Stimulated activated CD4-positive, alpha-beta T cell treated with anti-CD3 and anti-CD28 coated beads, TNF-alpha, amount 100 ng/mL, for 4 hours (primary cell): ENCODE measurements around the gene NDUFA5.
"Not testable (repeated sequence)": the region's sequence is repeated elsewhere in the genome, so short reads cannot be mapped to it uniquely, and the experiment has no call there.

ENCODE experiments used
- DNase-seq, 3 experiments: peaks; one replicate each; pipeline ENCODE4 v3.0.0-alpha.2; 2020; ENCODE audit warnings: low read depth in 3 of 3

The NDUFA5 gene

GRCh38 chr7:123557016-123557397 is 611 bp downstream of the NDUFA5 start:
- no peak for DNase-seq

- DNase-seq, result no peak
Observed at GRCh38 chr7:123555484-123555883, 2.1 kb downstream of the NDUFA5 start.

GRCh38 chr7:123553159-123553558 is 4.5 kb downstream of the NDUFA5 start:
- no peak for DNase-seq

GRCh38 chr7:123552641-123553040 is 5.0 kb downstream of the NDUFA5 start:
- DNase-seq, result no peak

- not testable (repeated sequence) for DNase-seq
Observed at GRCh38 chr7:123552134-123552533, 5.5 kb downstream of the NDUFA5 start.

- DNase-seq, result no peak
Observed at GRCh38 chr7:123548406-123548805, 9.2 kb downstream of the NDUFA5 start.

GRCh38 chr7:123539871-123540270 is 17.7 kb downstream of the NDUFA5 start:
- no peak for DNase-seq

GRCh38 chr7:123538897-123539296 is 18.7 kb downstream of the NDUFA5 start:
- DNase-seq, result no peak

GRCh38 chr7:123538189-123538714 is 19.4 kb downstream of the NDUFA5 start:
- no peak for DNase-seq

- DNase-seq, result no peak
Observed at GRCh38 chr7:123537026-123537642, 20.5 kb downstream of the NDUFA5 start.

- DNase-seq, result no peak
Observed at GRCh38 chr7:123535517-123535916, 22.1 kb downstream of the NDUFA5 start.

GRCh38 chr7:123534383-123535260 is 23.0 kb downstream of the NDUFA5 start, which contains the start of gene IQUB:
TSS of gene IQUB (minus strand) at chr7:123534595. CDS start at chr7:123512340, 22,255 bp downstream.
- peak; percentile 93 to 96 (median 93) for DNase-seq

- peak in 1 of 3 experiments; percentile 9 for DNase-seq
Observed at GRCh38 chr7:123533929-123534382, 23.7 kb downstream of the NDUFA5 start.

GRCh38 chr7:123533553-123533917 is 24.1 kb downstream of the NDUFA5 start:
- no peak for DNase-seq

GRCh38 chr7:123532788-123533552 is 24.6 kb downstream of the NDUFA5 start:
- peak in 2 of 3 experiments; percentile 7 to 14 for DNase-seq

GRCh38 chr7:123532343-123532742 is 25.3 kb downstream of the NDUFA5 start:
- not testable (repeated sequence) for DNase-seq

- not testable (repeated sequence) for DNase-seq
Observed at GRCh38 chr7:123530035-123530591, 27.5 kb downstream of the NDUFA5 start.

- no peak for DNase-seq
Observed at GRCh38 chr7:123528265-123528664, 29.4 kb downstream of the NDUFA5 start.

GRCh38 chr7:123527712-123528225 is 29.8 kb downstream of the NDUFA5 start:
- not testable (repeated sequence) for DNase-seq

GRCh38 chr7:123526533-123526932 is 31.1 kb downstream of the NDUFA5 start:
- not testable (repeated sequence) for DNase-seq

- no peak for DNase-seq
Observed at GRCh38 chr7:123522066-123522465, 35.6 kb downstream of the NDUFA5 start.
